ENCODE results near the gene TRAPPC2B.
"Not testable (repeated sequence)": the region's sequence is repeated elsewhere in the genome, so short reads cannot be mapped to it uniquely, and the experiment has no call there.

TRAPPC2B gene

GRCh38 chr19:57363688-57364181 is 384 bp downstream of the TRAPPC2B start:
- in situ Hi-C loops (cut with MboI; ENCODE audit: low sequenced_read_pairs, unreplicated experiment), result no loop called here
- peak; percentile 35 for DNase-seq (ENCODE audit: low spot score)
- no peak for TF ChIP-seq CTCF (IDR thresholded peaks at IDR 0.05; ENCODE audit: borderline replicate concordance, control extremely low read depth, extremely low read depth, insufficient read depth, missing control alignments)

GRCh38 chr19:57366776-57367175 is 3.4 kb downstream of the TRAPPC2B start:
- DNase-seq (ENCODE audit: low spot score), result no peak
- in situ Hi-C loops (cut with MboI; ENCODE audit: low sequenced_read_pairs, unreplicated experiment), result no loop called here
- no peak for TF ChIP-seq CTCF (IDR thresholded peaks at IDR 0.05; ENCODE audit: borderline replicate concordance, control extremely low read depth, extremely low read depth, insufficient read depth, missing control alignments)

GRCh38 chr19:57374179-57374578 is 10.8 kb downstream of the TRAPPC2B start:
- in situ Hi-C loops (cut with MboI; ENCODE audit: low sequenced_read_pairs, unreplicated experiment), result no loop called here
- TF ChIP-seq CTCF (IDR thresholded peaks at IDR 0.05; ENCODE audit: borderline replicate concordance, control extremely low read depth, extremely low read depth, insufficient read depth, missing control alignments), result no peak
- no peak for DNase-seq (ENCODE audit: low spot score)

GRCh38 chr19:57374647-57375046 is 11.3 kb downstream of the TRAPPC2B start:
- DNase-seq (ENCODE audit: low spot score); in situ Hi-C loops (cut with MboI; ENCODE audit: low sequenced_read_pairs, unreplicated experiment): not testable (repeated sequence)

GRCh38 chr19:57376151-57376550 is 12.8 kb downstream of the TRAPPC2B start:
- in situ Hi-C loops (cut with MboI; ENCODE audit: low sequenced_read_pairs, unreplicated experiment), result no loop called here
- TF ChIP-seq CTCF (IDR thresholded peaks at IDR 0.05; ENCODE audit: borderline replicate concordance, control extremely low read depth, extremely low read depth, insufficient read depth, missing control alignments), result no peak

GRCh38 chr19:57377498-57378146 is 14.3 kb downstream of the TRAPPC2B start:
- in situ Hi-C loops (cut with MboI; ENCODE audit: low sequenced_read_pairs, unreplicated experiment), result no loop called here
- DNase-seq (ENCODE audit: low spot score), result no peak
- no peak for TF ChIP-seq CTCF (IDR thresholded peaks at IDR 0.05; ENCODE audit: borderline replicate concordance, control extremely low read depth, extremely low read depth, insufficient read depth, missing control alignments)

More at GRCh38 chr19:57376151-57376550, 12.8 kb downstream of the TRAPPC2B start:
- DNase-seq (ENCODE audit: low spot score), result no peak

- no peak for TF ChIP-seq CTCF (IDR thresholded peaks at IDR 0.05; ENCODE audit: borderline replicate concordance, control extremely low read depth, extremely low read depth, insufficient read depth, missing control alignments)
- no peak for DNase-seq (ENCODE audit: low spot score)
- in situ Hi-C loops (cut with MboI; ENCODE audit: low sequenced_read_pairs, unreplicated experiment), result no loop called here
Observed at GRCh38 chr19:57380923-57381322, 17.6 kb downstream of the TRAPPC2B start.

All from GM13976 (cell line).